ENCODE measurements around the gene FERD3L. TPM values are rescaled to one million over a fixed set of nuclear protein-coding genes. Genes with fewer than 3 reads are reported as not detected.

Gene FERD3L
- total RNA-seq, 1 donor: not detected

DNA sequence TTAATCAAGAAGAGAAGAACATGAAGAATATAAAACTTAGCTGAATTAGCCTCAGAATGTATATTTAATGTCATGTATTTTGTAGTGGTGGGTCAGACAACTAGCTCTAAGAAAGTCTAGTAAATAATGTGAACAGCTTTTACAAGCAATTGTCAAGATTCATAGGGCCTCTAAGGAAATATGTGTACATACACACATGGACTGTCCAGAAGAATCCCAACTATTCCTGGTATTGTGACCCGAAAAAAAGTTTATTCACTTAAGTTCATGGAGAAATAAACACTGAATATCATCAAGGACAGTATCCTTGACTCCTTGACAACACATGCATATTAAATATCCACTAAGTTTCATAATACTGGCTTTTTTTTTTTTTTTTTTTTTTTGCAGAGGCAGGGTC, 16.4 kb downstream of the FERD3L start:
- TF ChIP-seq, protein P1, sequence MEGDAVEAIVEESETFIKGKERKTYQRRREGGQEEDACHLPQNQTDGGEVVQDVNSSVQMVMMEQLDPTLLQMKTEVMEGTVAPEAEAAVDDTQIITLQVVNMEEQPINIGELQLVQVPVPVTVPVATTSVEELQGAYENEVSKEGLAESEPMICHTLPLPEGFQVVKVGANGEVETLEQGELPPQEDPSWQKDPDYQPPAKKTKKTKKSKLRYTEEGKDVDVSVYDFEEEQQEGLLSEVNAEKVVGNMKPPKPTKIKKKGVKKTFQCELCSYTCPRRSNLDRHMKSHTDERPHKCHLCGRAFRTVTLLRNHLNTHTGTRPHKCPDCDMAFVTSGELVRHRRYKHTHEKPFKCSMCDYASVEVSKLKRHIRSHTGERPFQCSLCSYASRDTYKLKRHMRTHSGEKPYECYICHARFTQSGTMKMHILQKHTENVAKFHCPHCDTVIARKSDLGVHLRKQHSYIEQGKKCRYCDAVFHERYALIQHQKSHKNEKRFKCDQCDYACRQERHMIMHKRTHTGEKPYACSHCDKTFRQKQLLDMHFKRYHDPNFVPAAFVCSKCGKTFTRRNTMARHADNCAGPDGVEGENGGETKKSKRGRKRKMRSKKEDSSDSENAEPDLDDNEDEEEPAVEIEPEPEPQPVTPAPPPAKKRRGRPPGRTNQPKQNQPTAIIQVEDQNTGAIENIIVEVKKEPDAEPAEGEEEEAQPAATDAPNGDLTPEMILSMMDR (IDR thresholded peaks at IDR 0.05; ENCODE audit: insufficient read depth, low read length): no peak
- DNase-seq (ENCODE audit: low read depth): no peak
- no peak overlapping the region for H3K4me3 ChIP-seq (ENCODE audit: low read depth, low read length)

DNA sequence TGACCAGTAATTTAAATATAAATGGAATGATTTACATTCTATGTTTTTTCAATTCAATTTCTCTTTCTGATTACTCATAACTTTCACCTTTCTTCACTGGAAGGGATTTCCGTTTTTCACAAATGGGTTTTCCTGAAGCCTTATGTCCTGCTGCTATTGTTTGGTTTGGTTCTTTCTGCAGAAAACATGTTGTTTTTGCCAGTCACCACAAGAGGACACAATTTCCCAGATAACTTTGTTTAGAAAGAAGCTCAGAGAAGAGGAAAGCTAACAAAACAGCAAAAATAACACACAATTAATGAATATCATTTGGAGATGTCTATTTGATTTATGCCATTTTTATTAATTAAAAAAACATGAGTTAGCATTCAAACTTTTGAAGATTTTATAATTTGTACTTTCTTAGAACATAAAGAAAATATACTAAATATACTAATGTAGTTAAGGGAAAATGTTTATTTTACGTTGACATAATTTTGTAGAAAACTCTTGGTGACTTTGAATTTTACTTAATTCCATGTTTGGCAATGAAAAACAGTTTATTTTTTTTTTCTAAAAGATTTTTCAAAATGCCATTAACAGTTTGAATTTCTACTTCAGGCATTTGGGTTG, 23.1 kb downstream of the FERD3L start:
- no peak overlapping the region for H3K4me3 ChIP-seq (ENCODE audit: low read depth, low read length)
- TF ChIP-seq, protein P1 (IDR thresholded peaks at IDR 0.05; ENCODE audit: insufficient read depth, low read length): peak; percentile 89
- peak; percentile 74 for DNase-seq (ENCODE audit: low read depth)

DNA sequence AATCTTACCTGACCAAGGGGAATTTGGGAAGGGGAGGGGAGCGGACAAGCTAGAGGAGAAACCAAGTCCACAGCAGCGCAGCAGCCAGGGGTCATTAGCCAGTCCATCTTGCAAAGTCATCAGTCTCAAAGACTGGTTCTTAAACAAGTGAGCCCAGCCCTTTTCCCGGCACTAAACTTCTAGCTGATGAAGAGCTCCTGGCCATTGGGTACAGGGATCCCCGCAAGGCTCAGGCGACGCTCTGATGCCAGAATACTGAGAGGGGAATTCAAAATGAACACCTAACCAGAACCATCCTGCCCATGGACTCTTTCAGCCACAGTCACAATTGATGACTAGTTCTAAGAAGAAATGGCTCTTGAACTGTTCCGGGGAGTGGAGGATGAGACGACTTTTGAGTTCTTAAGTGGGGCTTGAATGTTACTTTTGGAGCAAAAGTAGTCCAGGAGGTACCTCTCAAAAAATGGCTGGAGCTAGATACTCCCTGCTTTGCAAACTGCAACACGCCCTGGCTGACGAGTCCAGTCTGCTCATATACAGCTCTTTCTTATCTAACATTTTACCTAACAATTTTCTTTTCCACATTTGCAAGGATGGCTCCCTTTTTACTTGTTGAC, 25.2 kb downstream of the FERD3L start:
- no peak for DNase-seq (ENCODE audit: low read depth)
- no peak overlapping the region for H3K4me3 ChIP-seq (ENCODE audit: low read depth, low read length)

DNA sequence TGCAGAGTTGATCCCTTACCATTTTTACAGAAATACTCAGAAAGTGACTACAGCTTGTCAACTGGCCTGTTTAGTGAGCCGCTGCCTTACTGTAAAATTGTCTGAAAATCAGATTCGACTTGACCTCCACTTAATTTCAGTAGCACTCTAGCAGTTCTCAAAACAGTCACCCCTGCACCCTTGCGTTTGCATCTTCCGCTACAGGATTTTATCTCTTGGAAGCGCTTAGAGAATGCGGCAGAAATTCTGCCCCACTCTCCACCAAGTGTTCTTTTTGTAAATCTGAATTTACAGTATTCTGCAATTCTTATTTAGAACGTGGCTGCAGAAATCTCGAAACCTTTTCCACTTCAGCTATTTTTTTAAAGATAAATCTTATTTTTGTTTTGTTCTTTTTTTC, 25.8 kb downstream of the FERD3L start:
- no peak for DNase-seq (ENCODE audit: low read depth)
- no peak overlapping the region for H3K4me3 ChIP-seq (ENCODE audit: low read depth, low read length)
- TF ChIP-seq, protein P1 (IDR thresholded peaks at IDR 0.05; ENCODE audit: insufficient read depth, low read length): no peak

More for the DNA sequence above, 25.2 kb downstream of the FERD3L start:
- TF ChIP-seq, protein P1 (IDR thresholded peaks at IDR 0.05; ENCODE audit: insufficient read depth, low read length): no peak

DNA sequence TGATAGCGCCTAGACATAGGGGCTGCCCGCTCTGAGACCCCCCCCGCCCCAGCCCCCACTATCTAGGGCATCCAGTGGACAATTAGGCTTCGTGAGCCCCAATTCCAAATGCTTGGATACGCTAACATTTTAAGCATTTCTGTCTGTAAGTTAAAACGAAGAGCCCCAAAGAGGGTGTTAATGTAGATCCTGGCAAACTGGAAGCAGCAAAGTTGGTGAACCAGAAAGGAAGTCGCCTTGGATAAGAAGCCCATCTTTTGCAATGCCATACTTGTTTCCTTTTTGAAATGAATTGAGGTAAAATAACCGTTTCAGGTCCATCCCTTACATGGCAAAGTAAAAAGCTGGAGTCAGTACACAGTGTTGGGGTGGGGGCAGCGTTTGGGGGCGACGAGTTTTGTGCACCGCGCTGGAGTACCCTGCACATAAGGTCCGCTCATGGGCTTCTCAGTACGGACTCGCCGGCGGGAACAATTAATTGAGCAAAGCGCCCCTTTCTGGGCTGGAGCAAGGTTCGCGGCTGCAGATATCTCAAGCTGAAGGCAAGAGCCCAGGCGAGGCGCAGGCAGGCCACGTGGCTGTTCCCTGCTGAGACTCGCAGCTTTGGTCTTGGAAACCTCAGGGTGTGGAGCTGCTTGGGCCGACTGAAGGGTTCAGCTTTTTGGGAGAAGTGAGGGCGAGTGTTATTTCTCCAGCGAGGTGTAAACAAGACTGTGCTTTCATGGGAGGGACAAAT, 26.4 kb downstream of the FERD3L start:
- TF ChIP-seq, protein P1 (IDR thresholded peaks at IDR 0.05; ENCODE audit: insufficient read depth, low read length): no peak
- H3K4me3 ChIP-seq (ENCODE audit: low read depth, low read length): no peak overlapping the region
- DNase-seq (ENCODE audit: low read depth): no peak

DNA sequence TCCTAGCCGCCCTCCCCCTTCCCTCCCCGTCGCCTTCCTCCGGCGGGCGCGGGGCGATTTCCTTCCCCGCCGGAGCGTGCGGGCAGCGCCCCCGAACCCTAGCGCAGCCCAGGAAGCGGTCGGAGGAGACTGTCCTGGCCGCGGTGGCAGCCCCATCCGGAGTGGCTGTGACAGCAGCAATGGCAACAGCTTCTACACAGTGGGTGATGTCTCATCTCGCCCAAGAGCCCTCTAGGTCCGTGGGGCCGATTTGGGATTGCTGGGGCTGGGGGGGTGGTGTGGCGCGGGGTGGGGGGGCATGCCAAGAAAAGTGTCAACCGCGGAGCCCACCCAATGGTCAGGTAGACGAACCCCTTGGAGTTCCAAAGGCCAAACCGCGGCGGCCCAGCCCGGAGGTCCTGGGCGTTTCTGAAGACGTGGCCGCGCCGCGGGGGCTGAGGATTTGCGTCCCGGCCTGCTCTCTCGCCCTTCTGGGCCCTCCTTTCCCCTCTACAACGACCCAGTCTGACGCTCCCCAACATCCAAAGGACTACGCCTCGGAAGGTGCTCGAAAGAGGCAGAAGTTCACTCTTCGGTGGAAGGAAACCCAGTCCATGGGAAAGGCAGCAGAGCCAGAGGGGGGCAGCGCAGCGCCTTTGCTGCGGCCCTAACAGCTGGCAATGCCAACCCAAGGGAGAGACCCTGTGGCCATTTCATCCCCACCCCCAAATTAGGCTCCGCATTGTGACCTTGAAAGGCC, 27.2 kb downstream of the FERD3L start:
- DNase-seq (ENCODE audit: low read depth): no peak
- TF ChIP-seq, protein P1 (IDR thresholded peaks at IDR 0.05; ENCODE audit: insufficient read depth, low read length): peak; percentile 12
- H3K4me3 ChIP-seq (ENCODE audit: low read depth, low read length): peak overlapping the region; percentile 99
